ENCODE measurements around the gene CLCN2.

DNA sequence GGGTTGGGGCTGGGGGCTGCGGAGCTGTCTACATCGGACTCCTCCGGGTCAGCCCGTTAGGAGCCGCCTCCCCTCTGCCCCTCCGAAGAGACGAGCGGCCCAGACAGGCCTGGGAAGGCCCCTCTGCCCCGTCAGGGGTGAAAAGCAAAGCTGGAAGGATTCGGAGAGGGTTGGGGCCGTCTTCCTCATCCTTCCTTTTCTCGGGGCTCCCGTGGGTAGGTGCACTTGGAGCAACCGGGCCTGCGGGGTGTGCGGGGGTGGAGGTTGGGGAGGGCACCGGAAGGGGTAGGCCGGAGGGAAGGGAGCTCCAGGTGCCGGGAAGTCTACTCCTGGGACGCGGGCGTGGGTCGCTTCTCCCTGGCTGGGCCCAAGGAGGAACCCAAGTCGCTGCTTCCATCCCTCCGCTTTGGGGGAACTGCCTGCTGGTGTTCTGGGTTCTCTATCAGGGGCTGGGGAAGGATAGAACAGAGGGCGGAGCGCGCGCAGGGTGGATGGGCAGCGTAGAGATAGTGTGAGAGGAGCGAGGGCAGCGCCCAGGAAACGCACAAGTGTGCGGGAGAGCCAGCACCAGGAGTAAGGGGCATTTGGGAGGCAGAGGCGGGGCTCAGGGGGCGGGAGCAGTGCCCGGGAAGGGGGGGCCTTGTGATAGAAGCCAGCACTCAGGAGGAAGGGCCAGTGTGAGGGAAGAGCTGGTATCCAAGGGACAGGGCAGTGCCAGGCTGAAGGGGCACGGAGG is 695 bp upstream of the CLCN2 start:
- TF ChIP-seq ZNF274 (IDR thresholded peaks at IDR 0.05; ENCODE audit: low read depth, low read length), result no peak
- TF ChIP-seq, protein P1, sequence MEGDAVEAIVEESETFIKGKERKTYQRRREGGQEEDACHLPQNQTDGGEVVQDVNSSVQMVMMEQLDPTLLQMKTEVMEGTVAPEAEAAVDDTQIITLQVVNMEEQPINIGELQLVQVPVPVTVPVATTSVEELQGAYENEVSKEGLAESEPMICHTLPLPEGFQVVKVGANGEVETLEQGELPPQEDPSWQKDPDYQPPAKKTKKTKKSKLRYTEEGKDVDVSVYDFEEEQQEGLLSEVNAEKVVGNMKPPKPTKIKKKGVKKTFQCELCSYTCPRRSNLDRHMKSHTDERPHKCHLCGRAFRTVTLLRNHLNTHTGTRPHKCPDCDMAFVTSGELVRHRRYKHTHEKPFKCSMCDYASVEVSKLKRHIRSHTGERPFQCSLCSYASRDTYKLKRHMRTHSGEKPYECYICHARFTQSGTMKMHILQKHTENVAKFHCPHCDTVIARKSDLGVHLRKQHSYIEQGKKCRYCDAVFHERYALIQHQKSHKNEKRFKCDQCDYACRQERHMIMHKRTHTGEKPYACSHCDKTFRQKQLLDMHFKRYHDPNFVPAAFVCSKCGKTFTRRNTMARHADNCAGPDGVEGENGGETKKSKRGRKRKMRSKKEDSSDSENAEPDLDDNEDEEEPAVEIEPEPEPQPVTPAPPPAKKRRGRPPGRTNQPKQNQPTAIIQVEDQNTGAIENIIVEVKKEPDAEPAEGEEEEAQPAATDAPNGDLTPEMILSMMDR (IDR thresholded peaks at IDR 0.05 in 2 of 3, conservative IDR thresholded peaks at IDR 0.05 in 1 of 3; ENCODE audit: borderline replicate concordance in 1 of 3, insufficient read depth in 1 of 3, low read depth in 2 of 3, low read length in 2 of 3), result no peak
- TF ChIP-seq RAD21 (IDR thresholded peaks at IDR 0.05; ENCODE audit: low read depth), result no peak
- peak; percentile 7 for TF ChIP-seq POLR2A (IDR thresholded peaks at IDR 0.05; ENCODE audit: borderline replicate concordance, extremely low read depth, insufficient read depth, insufficient read length)
